Retinal pigment epithelial cell (primary cell): ENCODE measurements around the gene MGLL.

Source experiments
- DNase-seq: peaks from one replicate; pipeline ENCODE4 v3.0.0-alpha.2; 2010; ENCODE audit warnings: low read depth
- H3K4me3 ChIP-seq: 2 replicates; pipeline ENCODE4 v1.5.1; 2011; ENCODE audit warnings: mild to moderate bottlenecking, low read length, control low read depth, moderate library complexity
- CTCF ChIP-seq: conservative IDR thresholded peaks from 2 replicates; pipeline ENCODE4 v1.5.1; 2011; ENCODE audit warnings: low read depth, low read length, control low read depth, inconsistent platforms

Gene MGLL

GRCh38 chr3:127728417-127729015 is 93.8 kb downstream of the MGLL start:
- TF ChIP-seq CTCF = no peak
- H3K4me3 ChIP-seq = no peak overlapping the region
- no peak for DNase-seq

GRCh38 chr3:127726894-127727293 is 95.4 kb downstream of the MGLL start:
- no peak overlapping the region for H3K4me3 ChIP-seq
- no peak for DNase-seq
- no peak for TF ChIP-seq CTCF

GRCh38 chr3:127723011-127723567 is 99.2 kb downstream of the MGLL start:
- no peak overlapping the region for H3K4me3 ChIP-seq
- TF ChIP-seq CTCF = no peak
- DNase-seq = no peak

- H3K4me3 ChIP-seq = no peak overlapping the region
- TF ChIP-seq CTCF = no peak
- DNase-seq = no peak
Observed at GRCh38 chr3:127722091-127722784, 100.1 kb downstream of the MGLL start.

GRCh38 chr3:127720985-127721935 is 101.1 kb downstream of the MGLL start:
- no peak for TF ChIP-seq CTCF
- no peak overlapping the region for H3K4me3 ChIP-seq
- no peak for DNase-seq

GRCh38 chr3:127720161-127720823 is 102.0 kb downstream of the MGLL start:
- H3K4me3 ChIP-seq = no peak overlapping the region
- no peak for DNase-seq
- TF ChIP-seq CTCF = no peak
